ENCODE measurements around the gene TMEM87A.

TMEM87A gene

GRCh38 chr15:42199126-42199525, 74.1 kb downstream of the TMEM87A start:
- DNase-seq (ENCODE audit: extremely low read depth, low read depth) = no peak
- no peak for TF ChIP-seq CTCF (IDR thresholded peaks at IDR 0.05; ENCODE audit: low read depth, low read length, missing control alignments)
- no peak overlapping the region for H3K4me3 ChIP-seq (replicated peaks; ENCODE audit: low read depth, low read length)

GRCh38 chr15:42198516-42198915, 74.7 kb downstream of the TMEM87A start:
- no peak for DNase-seq (ENCODE audit: extremely low read depth, low read depth)
- H3K4me3 ChIP-seq (replicated peaks; ENCODE audit: low read depth, low read length) = no peak overlapping the region
- TF ChIP-seq CTCF (IDR thresholded peaks at IDR 0.05; ENCODE audit: low read depth, low read length, missing control alignments) = no peak

GRCh38 chr15:42194513-42194912, 78.7 kb downstream of the TMEM87A start:
- no peak for DNase-seq (ENCODE audit: extremely low read depth, low read depth)
- no peak for TF ChIP-seq CTCF (IDR thresholded peaks at IDR 0.05; ENCODE audit: low read depth, low read length, missing control alignments)
- no peak overlapping the region for H3K4me3 ChIP-seq (replicated peaks; ENCODE audit: low read depth, low read length)

GRCh38 chr15:42193383-42193782, 79.8 kb downstream of the TMEM87A start:
- DNase-seq (ENCODE audit: extremely low read depth, low read depth) = no peak
- H3K4me3 ChIP-seq (replicated peaks; ENCODE audit: low read depth, low read length) = no peak overlapping the region
- TF ChIP-seq CTCF (IDR thresholded peaks at IDR 0.05; ENCODE audit: low read depth, low read length, missing control alignments) = no peak

GRCh38 chr15:42191610-42192346, 81.5 kb downstream of the TMEM87A start:
- no peak for DNase-seq (ENCODE audit: extremely low read depth, low read depth)
- no peak for TF ChIP-seq CTCF (IDR thresholded peaks at IDR 0.05; ENCODE audit: low read depth, low read length, missing control alignments)
- no peak overlapping the region for H3K4me3 ChIP-seq (replicated peaks; ENCODE audit: low read depth, low read length)

GRCh38 chr15:42190370-42190769, 82.9 kb downstream of the TMEM87A start:
- H3K4me3 ChIP-seq (replicated peaks; ENCODE audit: low read depth, low read length) = no peak overlapping the region
- DNase-seq (ENCODE audit: extremely low read depth, low read depth) = no peak
- no peak for TF ChIP-seq CTCF (IDR thresholded peaks at IDR 0.05; ENCODE audit: low read depth, low read length, missing control alignments)

- DNase-seq (ENCODE audit: extremely low read depth, low read depth) = no peak
- no peak for TF ChIP-seq CTCF (IDR thresholded peaks at IDR 0.05; ENCODE audit: low read depth, low read length, missing control alignments)
Measured at GRCh38 chr15:42185801-42186200, 87.4 kb downstream of the TMEM87A start.

More at GRCh38 chr15:42185801-42186200, 87.4 kb downstream of the TMEM87A start:
- no peak overlapping the region for H3K4me3 ChIP-seq (replicated peaks; ENCODE audit: low read depth, low read length)

Measured in HFF-Myc (cell line).